RWPE2 (cell line): ENCODE measurements around the gene MOSPD3.

Experiments
- ATAC-seq: fragments of 200-7000 bp; cut with Tn5 transposase; 3 replicates; pipeline ENCODE4 v1.9.1; 2021; ENCODE audit warnings: low read depth
- DNase-seq: peaks from one replicate; pipeline ENCODE4 v3.0.0-alpha.2; 2020; ENCODE audit warnings: low spot score
- H3K27ac ChIP-seq: fragments of 450-650 bp; 2 replicates; pipeline ENCODE4 v1.5.1; 2017; ENCODE audit warnings: mild to moderate bottlenecking; ENCODE audit not compliant: poor library complexity, severe bottlenecking
- H3K27me3 ChIP-seq: fragments of 250-450 bp; sonication (Bioruptor Pico); 2 replicates; pipeline ENCODE4 v1.5.1; 2021; ENCODE audit warnings: mild to moderate bottlenecking, moderate library complexity; ENCODE audit not compliant: insufficient read depth, poor library complexity, severe bottlenecking
- H3K36me3 ChIP-seq: fragments of 250-450 bp; sonication (Bioruptor Pico); 2 replicates; pipeline ENCODE4 v1.5.1; 2020; ENCODE audit warnings: low read depth, mild to moderate bottlenecking, moderate library complexity
- H3K4me1 ChIP-seq: fragments of 250-450 bp; sonication (Bioruptor Pico); 2 replicates; pipeline ENCODE4 v1.5.1; 2021; ENCODE audit warnings: mild to moderate bottlenecking, moderate library complexity; ENCODE audit not compliant: insufficient read depth, poor library complexity, severe bottlenecking
- H3K4me3 ChIP-seq: fragments of 250-450 bp; sonication (Bioruptor Pico); 2 replicates; pipeline ENCODE4 v1.5.1; 2021; ENCODE audit warnings: mild to moderate bottlenecking, moderate library complexity; ENCODE audit not compliant: severe bottlenecking
- H3K9me3 ChIP-seq: fragments of 250-450 bp; sonication (Bioruptor Pico); 2 replicates; pipeline ENCODE4 v1.5.1; 2021; ENCODE audit warnings: mild to moderate bottlenecking, moderate library complexity; ENCODE audit not compliant: severe bottlenecking
- TF ChIP-seq, protein P1 (sequence below): fragments of 450-650 bp; IDR thresholded peaks from one replicate; pipeline ENCODE4 v1.5.1; 2017; ENCODE audit warnings: mild to moderate bottlenecking, moderate library complexity; ENCODE audit not compliant: poor library complexity, severe bottlenecking

MOSPD3 gene

DNA sequence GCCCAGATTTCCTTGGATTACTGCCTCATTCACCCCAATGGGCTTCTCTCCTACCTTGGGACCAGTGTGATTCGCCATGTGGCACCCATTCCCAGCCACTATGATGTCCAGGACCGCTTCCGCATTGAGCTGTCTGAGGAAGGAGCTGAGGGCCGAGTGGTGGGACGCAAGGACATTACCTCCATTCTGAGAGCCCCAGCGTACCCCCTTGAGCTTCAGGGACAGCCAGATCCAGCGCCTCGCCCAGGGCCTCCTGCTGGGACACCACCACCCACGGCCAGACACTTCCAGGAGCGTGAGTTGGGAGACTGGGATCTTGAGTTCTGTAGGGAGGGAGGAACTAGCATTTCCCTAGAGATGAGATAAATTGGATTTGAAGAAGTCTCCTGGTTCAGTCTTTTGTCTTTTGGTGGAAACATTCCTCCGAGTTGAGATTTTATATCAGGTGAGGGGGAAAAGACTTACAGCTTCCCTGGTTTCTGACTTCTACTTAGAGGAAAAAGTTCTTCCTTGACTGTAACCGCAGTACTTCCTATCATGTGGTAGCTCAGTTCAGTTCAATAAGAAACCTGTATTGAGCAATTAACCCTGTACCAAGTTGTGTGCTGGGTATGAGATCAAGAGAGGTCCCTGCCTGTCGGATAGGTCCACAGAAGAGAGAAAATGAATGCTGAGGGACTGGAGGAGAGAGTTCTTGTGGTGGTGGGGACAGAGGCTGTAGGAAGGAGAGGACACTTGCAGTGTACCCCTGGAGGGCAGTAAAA lies 1.3 kb downstream of the MOSPD3 start:
- no peaks in the 10 kb centered on the region for H3K9me3 ChIP-seq
- DNase-seq = no peak
- no peak for ATAC-seq
- no peak overlapping the region for H3K4me3 ChIP-seq
- TF ChIP-seq, protein P1, sequence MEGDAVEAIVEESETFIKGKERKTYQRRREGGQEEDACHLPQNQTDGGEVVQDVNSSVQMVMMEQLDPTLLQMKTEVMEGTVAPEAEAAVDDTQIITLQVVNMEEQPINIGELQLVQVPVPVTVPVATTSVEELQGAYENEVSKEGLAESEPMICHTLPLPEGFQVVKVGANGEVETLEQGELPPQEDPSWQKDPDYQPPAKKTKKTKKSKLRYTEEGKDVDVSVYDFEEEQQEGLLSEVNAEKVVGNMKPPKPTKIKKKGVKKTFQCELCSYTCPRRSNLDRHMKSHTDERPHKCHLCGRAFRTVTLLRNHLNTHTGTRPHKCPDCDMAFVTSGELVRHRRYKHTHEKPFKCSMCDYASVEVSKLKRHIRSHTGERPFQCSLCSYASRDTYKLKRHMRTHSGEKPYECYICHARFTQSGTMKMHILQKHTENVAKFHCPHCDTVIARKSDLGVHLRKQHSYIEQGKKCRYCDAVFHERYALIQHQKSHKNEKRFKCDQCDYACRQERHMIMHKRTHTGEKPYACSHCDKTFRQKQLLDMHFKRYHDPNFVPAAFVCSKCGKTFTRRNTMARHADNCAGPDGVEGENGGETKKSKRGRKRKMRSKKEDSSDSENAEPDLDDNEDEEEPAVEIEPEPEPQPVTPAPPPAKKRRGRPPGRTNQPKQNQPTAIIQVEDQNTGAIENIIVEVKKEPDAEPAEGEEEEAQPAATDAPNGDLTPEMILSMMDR = no peak
- H3K27ac ChIP-seq = no peak overlapping the region
- no peaks in the 10 kb centered on the region for H3K27me3 ChIP-seq
- no peaks in the 10 kb centered on the region for H3K36me3 ChIP-seq
- no peaks in the 10 kb centered on the region for H3K4me1 ChIP-seq

DNA sequence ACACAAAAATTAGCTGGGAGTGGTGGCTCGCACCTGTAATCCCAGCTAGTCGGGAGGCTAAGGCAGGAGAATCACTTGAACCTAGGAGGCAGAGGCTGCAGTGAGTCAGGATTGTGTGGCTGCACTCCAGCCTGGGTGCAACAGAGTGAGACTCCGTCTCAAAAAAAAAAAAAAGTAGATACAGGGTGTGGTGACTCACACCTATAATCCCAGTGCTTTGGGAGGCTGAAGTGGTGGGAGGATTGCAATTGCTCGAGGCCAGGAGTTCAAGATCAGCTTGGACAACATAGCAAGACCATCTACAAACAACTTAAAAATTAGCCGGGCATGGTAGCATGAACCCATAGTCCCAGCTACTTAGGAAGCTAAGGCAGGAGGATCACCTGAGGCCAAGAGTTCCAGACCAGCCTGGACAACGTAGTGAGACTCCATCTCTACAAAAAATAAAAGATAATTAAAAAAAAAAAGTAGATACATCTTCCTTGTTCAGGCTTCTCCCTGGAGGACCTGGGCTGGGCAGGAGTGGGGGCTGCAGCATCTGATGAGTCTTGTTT lies 2.0 kb downstream of the MOSPD3 start:
- DNase-seq = no peak
- no peak for ATAC-seq
- H3K36me3 ChIP-seq = no peaks in the 10 kb centered on the region
- H3K4me1 ChIP-seq = no peaks in the 10 kb centered on the region
- H3K27ac ChIP-seq = no peak overlapping the region
- no peaks in the 10 kb centered on the region for H3K27me3 ChIP-seq
- TF ChIP-seq, protein P1 = no peak
- H3K4me3 ChIP-seq = no peak overlapping the region
- no peaks in the 10 kb centered on the region for H3K9me3 ChIP-seq

DNA sequence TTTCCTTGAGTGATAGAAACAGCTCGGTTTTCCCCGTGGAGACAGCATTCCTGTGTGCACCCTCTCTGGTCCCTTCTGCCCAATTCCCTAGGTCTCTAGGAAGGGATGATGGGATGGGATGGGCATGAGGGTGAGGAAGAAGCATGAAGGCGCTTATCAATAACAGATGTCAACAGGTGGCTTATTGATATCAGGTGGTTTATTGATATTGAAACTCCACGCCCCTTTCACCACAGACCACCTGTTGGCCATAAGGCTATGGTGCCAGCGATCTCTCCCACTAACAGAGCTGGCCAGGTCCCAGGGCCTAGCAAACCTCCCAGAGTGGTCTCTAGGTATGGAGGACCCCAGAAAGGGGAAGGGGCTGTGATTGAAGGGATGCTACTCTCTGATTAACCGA lies 7.9 kb downstream of the MOSPD3 start:
- TF ChIP-seq, protein P1 = no peak
- H3K9me3 ChIP-seq = no peaks in the 10 kb centered on the region
- DNase-seq = no peak
- H3K4me1 ChIP-seq = no peaks in the 10 kb centered on the region
- H3K27ac ChIP-seq = no peak overlapping the region
- H3K27me3 ChIP-seq = no peaks in the 10 kb centered on the region
- no peaks in the 10 kb centered on the region for H3K36me3 ChIP-seq
- no peak for ATAC-seq
- no peak overlapping the region for H3K4me3 ChIP-seq

DNA sequence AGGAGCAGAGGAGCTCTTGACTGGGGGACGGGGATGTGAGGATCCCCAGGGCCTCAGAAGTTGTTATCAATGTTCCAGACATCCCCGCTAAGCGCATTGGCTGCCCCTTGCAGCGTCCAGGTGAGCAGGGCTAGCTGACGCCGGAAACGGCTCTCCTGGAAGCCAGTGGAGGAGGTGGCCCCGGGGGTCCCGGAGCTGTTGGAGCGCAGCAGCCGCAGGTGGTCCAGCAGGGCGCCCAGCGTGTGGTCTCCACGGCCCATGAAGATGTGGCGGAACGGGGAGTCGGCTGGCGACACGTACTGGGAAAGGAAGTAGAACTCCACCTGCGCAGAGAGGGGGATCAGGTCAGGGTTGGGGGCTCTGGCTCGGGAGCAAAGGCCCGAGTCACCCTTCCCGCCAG lies 8.5 kb downstream of the MOSPD3 start:
- Histone ChIP-seq H3K27me3 (no peaks in the 10 kb centered on the region), H3K27ac (no peak overlapping the region), H3K4me3 (no peak overlapping the region), H3K36me3 (no peaks in the 10 kb centered on the region), H3K9me3 (no peaks in the 10 kb centered on the region), H3K4me1 (no peaks in the 10 kb centered on the region)
- TF ChIP-seq, protein P1 = no peak
- DNase-seq (no peak), ATAC-seq (no peak)

DNA sequence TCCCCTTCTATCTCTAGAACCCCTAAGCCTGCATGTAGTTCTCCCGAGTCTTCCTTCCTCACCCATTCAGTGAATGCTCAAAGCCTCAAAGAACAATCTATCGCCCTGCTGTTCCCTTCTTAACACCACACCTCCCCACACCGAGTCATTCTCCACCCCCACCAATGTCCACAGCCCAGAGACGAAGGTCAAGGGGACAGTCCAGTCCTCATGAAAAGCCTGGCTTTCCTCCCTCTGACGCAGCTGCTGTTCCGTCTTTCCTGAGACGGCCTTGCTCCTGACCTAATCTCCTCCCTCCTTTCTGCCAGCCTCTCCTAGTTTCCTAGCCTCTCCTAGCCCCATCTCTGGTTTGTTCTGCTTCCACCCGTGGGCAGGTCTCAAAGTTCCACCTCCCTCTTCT lies 9.2 kb downstream of the MOSPD3 start:
- H3K4me3 ChIP-seq = no peak overlapping the region
- TF ChIP-seq, protein P1 = no peak
- no peak for ATAC-seq
- H3K9me3 ChIP-seq = no peaks in the 10 kb centered on the region
- no peak overlapping the region for H3K27ac ChIP-seq
- H3K4me1 ChIP-seq = no peaks in the 10 kb centered on the region
- H3K27me3 ChIP-seq = no peaks in the 10 kb centered on the region
- DNase-seq = no peak
- H3K36me3 ChIP-seq = no peaks in the 10 kb centered on the region
